Panc1 (cell line): ENCODE measurements around the gene RAD51AP1.

ENCODE experiments used
- CTCF ChIP-seq: fragments of 450-650 bp; IDR thresholded peaks from 2 replicates; pipeline ENCODE4 v1.5.1; 2017; ENCODE audit warnings: mild to moderate bottlenecking
- POLR2AphosphoS5 ChIP-seq: IDR thresholded peaks from 2 replicates; pipeline ENCODE4 v1.6.1; 2012; ENCODE audit warnings: mild to moderate bottlenecking, low read depth, low read length, moderate library complexity
- REST ChIP-seq, 2 experiments: IDR thresholded peaks; 2 replicates each; pipeline ENCODE4 v1.6.1; 2011 to 2012; ENCODE audit warnings: low read depth in 2 of 2, control low read depth in 1 of 2, low read length in 1 of 2, mild to moderate bottlenecking in 1 of 2, moderate library complexity in 1 of 2; ENCODE audit not compliant: insufficient read depth in 1 of 2
- SIN3A ChIP-seq: IDR thresholded peaks from 2 replicates; pipeline ENCODE4 v1.6.1; 2012; ENCODE audit warnings: low read depth, mild to moderate bottlenecking, low read length, moderate library complexity, borderline replicate concordance; ENCODE audit not compliant: insufficient read depth
- TCF7L2 ChIP-seq: IDR thresholded peaks from 2 replicates; pipeline ENCODE4 v1.6.1; 2011; ENCODE audit warnings: mild to moderate bottlenecking, low read depth, low read length, inconsistent platforms

- no peak for TF ChIP-seq CTCF
- no peak for TF ChIP-seq TCF7L2
- TF ChIP-seq POLR2AphosphoS5: no peak
- no peak for TF ChIP-seq REST (IDR thresholded peaks at IDR 0.05; ENCODE audit: insufficient read depth in 1 of 2, low read depth in 2 of 2, low read length in 1 of 2)
- TF ChIP-seq SIN3A: no peak
These were observed 629 bp downstream of the RAD51AP1 start for GRCh38 chr12:4539167-4539870.
